CD14-positive monocyte (primary cell): ENCODE data around the gene C10orf143. TPM values are rescaled to one million over a fixed set of nuclear protein-coding genes. Genes with fewer than 3 reads are reported as not detected.

Source experiments
- DNase-seq, 3 donors: peaks; one replicate each; pipeline ENCODE4 v3.0.0-alpha.2; 2011 to 2022
- H2AFZ ChIP-seq: 2 replicates; pipeline ENCODE4 v1.6.0; 2012; ENCODE audit warnings: mild to moderate bottlenecking, low read depth, low read length, inconsistent platforms; ENCODE audit not compliant: insufficient read depth, poor library complexity, severe bottlenecking
- H3K27ac ChIP-seq, 2 donors: 1 replicate in 1 of 2; 2 replicates in 1 of 2; pipeline ENCODE4 v1.5.1; 2012 to 2013; ENCODE audit warnings: low read length in 2 of 2, control low read depth in 1 of 2, inconsistent platforms in 1 of 2, low read depth in 1 of 2, mild to moderate bottlenecking in 1 of 2
- H3K27me3 ChIP-seq, 2 donors: one replicate each; pipeline versions ENCODE4 v1.6.0 to v1.6.1; 2011 to 2013; ENCODE audit warnings: low read length in 2 of 2; ENCODE audit not compliant: control insufficient read depth in 2 of 2, insufficient read depth in 2 of 2
- H3K36me3 ChIP-seq, 2 donors: replicated peaks in 1 of 2; 1 replicate in 1 of 2; 2 replicates in 1 of 2; pipeline versions ENCODE4 v1.5.1 to v1.6.1; 2012 to 2013; ENCODE audit warnings: low read length in 2 of 2, control low read depth in 1 of 2, inconsistent platforms in 1 of 2, mild to moderate bottlenecking in 1 of 2; ENCODE audit not compliant: insufficient read depth in 2 of 2, control insufficient read depth in 1 of 2
- H3K4me1 ChIP-seq, 2 donors: 1 replicate in 1 of 2; 2 replicates in 1 of 2; pipeline versions ENCODE4 v1.5.1 to v1.6.1; 2012 to 2013; ENCODE audit warnings: low read length in 2 of 2, control low read depth in 1 of 2, inconsistent platforms in 1 of 2, mild to moderate bottlenecking in 1 of 2, moderate library complexity in 1 of 2; ENCODE audit not compliant: insufficient read depth in 2 of 2, control insufficient read depth in 1 of 2
- H3K4me2 ChIP-seq: replicated peaks from 2 replicates; pipeline ENCODE3; 2012; ENCODE audit warnings: low read length, moderate library complexity, mild to moderate bottlenecking; ENCODE audit not compliant: poor library complexity, severe bottlenecking; ENCODE audit errors: extremely low read depth
- H3K4me3 ChIP-seq, 3 experiments: fragments of 200-600 bp in 1 of 3; sonication (generic) in 1 of 3; replicated peaks in 1 of 3; 1 replicate in 2 of 3; 2 replicates in 1 of 3; pipeline ENCODE4 v1.5.1; 2011 to 2013; ENCODE audit warnings: low read length in 3 of 3, mild to moderate bottlenecking in 3 of 3, control low read depth in 2 of 3, low read depth in 2 of 3, inconsistent platforms in 1 of 3, moderate library complexity in 1 of 3
- H3K79me2 ChIP-seq: 2 replicates; pipeline ENCODE4 v1.6.0; 2012; ENCODE audit warnings: mild to moderate bottlenecking, control low read depth, inconsistent platforms, low read length, moderate library complexity; ENCODE audit not compliant: insufficient read depth
- H3K9ac ChIP-seq: 2 replicates; pipeline ENCODE4 v1.6.0; 2017; ENCODE audit warnings: low read length, mild to moderate bottlenecking; ENCODE audit not compliant: insufficient read depth, poor library complexity, severe bottlenecking
- H3K9me3 ChIP-seq, 2 donors: replicated peaks in 1 of 2; 1 replicate in 1 of 2; 2 replicates in 1 of 2; pipeline versions ENCODE4 v1.5.1 to v1.6.1; 2012 to 2013; ENCODE audit warnings: low read length in 2 of 2, control low read depth in 1 of 2; ENCODE audit not compliant: control insufficient read depth in 1 of 2, insufficient read depth in 1 of 2
- H4K20me1 ChIP-seq: 2 replicates; pipeline ENCODE4 v1.6.0; 2012; ENCODE audit warnings: mild to moderate bottlenecking, low read length, control low read depth, moderate library complexity; ENCODE audit not compliant: insufficient read depth
- H3K27ac Mint-ChIP-seq, 7 donors: one replicate each; pipeline ENCODE4 v1.8.0; 2020; ENCODE audit warnings: mild to moderate bottlenecking in 7 of 7, mixed read lengths in 7 of 7, moderate library complexity in 6 of 7, inconsistent platforms in 2 of 7
- H3K27me3 Mint-ChIP-seq, 3 donors: one replicate each; pipeline ENCODE4 v1.8.0; 2021 to 2022; ENCODE audit warnings: low read depth in 3 of 3, mild to moderate bottlenecking in 3 of 3, mixed read lengths in 3 of 3, moderate library complexity in 3 of 3, inconsistent platforms in 1 of 3
- H3K36me3 Mint-ChIP-seq, 2 donors: one replicate each; pipeline ENCODE4 v1.8.0; 2020; ENCODE audit warnings: mixed read lengths in 2 of 2, inconsistent platforms in 1 of 2, mild to moderate bottlenecking in 1 of 2
- H3K4me1 Mint-ChIP-seq: one replicate; pipeline ENCODE4 v1.8.0; 2020; ENCODE audit warnings: mild to moderate bottlenecking, mixed read lengths
- H3K4me3 Mint-ChIP-seq, 2 donors: one replicate each; pipeline ENCODE4 v1.8.0; 2020; ENCODE audit warnings: mild to moderate bottlenecking in 2 of 2, mixed read lengths in 2 of 2, moderate library complexity in 1 of 2
- H3K9me3 Mint-ChIP-seq, 7 donors: one replicate each; pipeline ENCODE4 v1.8.0; 2020 to 2022; ENCODE audit warnings: mixed read lengths in 7 of 7, mild to moderate bottlenecking in 6 of 7, moderate library complexity in 6 of 7, inconsistent platforms in 2 of 7
- WGBS: methylation state at CpG from one replicate; pipeline ENCODE4 v1.1.5; 2013; ENCODE audit warnings: missing lambda C conversion rate; ENCODE audit not compliant: insufficient coverage; 5-methylcytosine and 5-hydroxymethylcytosine counted together
- intact Hi-C, 2 donors: fragments of 100-400 bp; cut with micrococcal nuclease; formaldehyde crosslinking; loops; one replicate each; pipeline versions ENCODE4 v1.15.0 to v1.15.1; 2023
- polyA plus RNA-seq, 3 donors: library from polyadenylated mRNA; depleted of rRNA in 1 of 3; unstranded in 2 of 3; stranded (reverse) in 1 of 3; fragments of 300-500 nt in 2 of 3; fragments of >200 nt in 1 of 3; fragmentation: Illumina TruSeq in 2 of 3; gene quantifications; 1 replicate in 2 of 3; 2 replicates in 1 of 3; pipeline ENCODE4 v1.2.3, GENCODE V29; 2012 to 2021
- TF ChIP-seq, protein P1 (sequence below): fragments of 200-600 bp; IDR thresholded peaks from one replicate; pipeline ENCODE4 v1.8.0; 2022; ENCODE audit warnings: antibody characterized with exemption, mild to moderate bottlenecking

C10orf143 gene
- polyA plus RNA-seq, 3 donors = 3.6 to 11.6 (median 8.0) TPM

DNA sequence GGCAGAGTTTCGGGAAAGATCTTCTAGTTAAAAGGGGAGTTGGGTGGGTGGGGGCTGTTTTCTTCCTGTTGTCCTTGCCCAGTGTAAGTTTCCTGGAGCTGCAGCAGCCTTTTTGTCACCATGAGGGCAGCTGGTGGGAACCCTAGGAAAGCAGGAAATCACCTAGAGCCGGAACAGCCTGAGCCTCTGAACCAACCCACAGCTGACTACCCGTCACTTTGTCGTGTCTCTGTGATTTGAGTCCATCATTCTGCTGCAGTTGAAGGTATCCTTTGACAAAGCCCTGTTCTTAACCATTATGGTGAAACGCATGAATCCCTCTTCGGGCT lies 1.2 kb upstream of the C10orf143 start:
- Histone ChIP-seq H3K27me3 (no peaks in the 10 kb centered on the region), H3K9ac (peak overlapping the region; percentile 93)
- intact Hi-C loops = loop anchor here in 1 of 2 donors (1.0 to 10.0 kb wide), 2 partner anchors 24 to 647 kb away; partner anchors contain the start of genes GLRX3 and MGMT

DNA sequence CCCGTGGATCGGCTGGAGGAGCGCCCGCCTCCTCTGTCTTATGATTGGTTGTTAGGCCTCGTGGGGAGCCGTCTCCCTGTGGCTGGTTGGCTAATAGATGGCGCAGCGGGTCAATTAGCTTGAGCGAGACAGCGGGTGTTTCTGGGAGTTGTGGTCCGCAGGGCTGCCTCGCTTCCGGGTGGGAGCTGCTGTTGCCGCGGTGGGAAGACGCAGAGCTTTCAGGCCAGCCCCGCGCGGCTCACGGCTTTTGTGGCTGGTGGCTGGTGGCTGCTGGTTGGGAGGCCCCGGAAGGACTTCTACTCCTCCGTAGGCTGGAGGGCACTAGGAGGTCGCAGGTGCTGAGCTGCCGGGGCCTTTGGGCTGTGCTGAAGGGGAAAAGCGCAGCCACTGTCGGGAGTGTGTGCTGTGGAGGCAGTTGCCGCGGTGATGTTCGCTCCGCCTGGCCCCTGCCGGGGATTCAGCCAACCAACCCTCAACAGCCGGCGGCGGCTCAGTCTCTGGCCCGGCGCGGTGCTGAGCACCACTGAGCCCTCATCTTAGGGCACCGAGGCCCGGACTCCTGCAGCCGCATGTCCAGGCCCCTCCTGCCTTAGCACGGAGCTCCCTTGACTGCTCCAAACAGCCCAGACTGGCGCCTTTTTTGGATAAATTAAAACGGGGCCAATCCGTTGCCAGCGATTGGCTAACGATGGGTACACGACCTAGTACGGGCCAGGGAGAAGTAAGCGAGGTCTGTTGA lies 652 bp upstream of the C10orf143 start:
- WGBS = under 1% methylated on average over 40 of the region's 49 CpGs
- Histone ChIP-seq H3K79me2 (peaks cover 9% of the 10 kb centered on the region), H3K4me1 (peaks cover 21 to 29% of the 10 kb centered on the region in 2 donors), H3K36me3 (no peaks in the 10 kb centered on the region), H3K27me3 (no peaks in the 10 kb centered on the region), H3K9ac (peak overlapping the region; percentile 93), H3K4me2 (peak overlapping the region; percentile 84), H3K4me3 (peak overlapping the region; percentile 78 to 93 (median 91)), H4K20me1 (peaks cover 11% of the 10 kb centered on the region), H3K27ac (peak overlapping the region; percentile 82 to 95), H3K9me3 (peaks cover 0 to 3% of the 10 kb centered on the region in 2 donors), H2AFZ (peak overlapping the region; percentile 95)
- DNase-seq = peak; percentile 93 to 96 (median 94)
- H3K4me1 Mint-ChIP-seq = peaks cover 28% of the 10 kb centered on the region
- peaks cover 2 to 4% of the 10 kb centered on the region in 2 donors for H3K36me3 Mint-ChIP-seq
- TF ChIP-seq, protein P1, sequence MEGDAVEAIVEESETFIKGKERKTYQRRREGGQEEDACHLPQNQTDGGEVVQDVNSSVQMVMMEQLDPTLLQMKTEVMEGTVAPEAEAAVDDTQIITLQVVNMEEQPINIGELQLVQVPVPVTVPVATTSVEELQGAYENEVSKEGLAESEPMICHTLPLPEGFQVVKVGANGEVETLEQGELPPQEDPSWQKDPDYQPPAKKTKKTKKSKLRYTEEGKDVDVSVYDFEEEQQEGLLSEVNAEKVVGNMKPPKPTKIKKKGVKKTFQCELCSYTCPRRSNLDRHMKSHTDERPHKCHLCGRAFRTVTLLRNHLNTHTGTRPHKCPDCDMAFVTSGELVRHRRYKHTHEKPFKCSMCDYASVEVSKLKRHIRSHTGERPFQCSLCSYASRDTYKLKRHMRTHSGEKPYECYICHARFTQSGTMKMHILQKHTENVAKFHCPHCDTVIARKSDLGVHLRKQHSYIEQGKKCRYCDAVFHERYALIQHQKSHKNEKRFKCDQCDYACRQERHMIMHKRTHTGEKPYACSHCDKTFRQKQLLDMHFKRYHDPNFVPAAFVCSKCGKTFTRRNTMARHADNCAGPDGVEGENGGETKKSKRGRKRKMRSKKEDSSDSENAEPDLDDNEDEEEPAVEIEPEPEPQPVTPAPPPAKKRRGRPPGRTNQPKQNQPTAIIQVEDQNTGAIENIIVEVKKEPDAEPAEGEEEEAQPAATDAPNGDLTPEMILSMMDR = no peak
- H3K27me3 Mint-ChIP-seq = peaks cover 2 to 3% (median 3%) of the 10 kb centered on the region in 3 donors
- peaks cover 5 to 18% (median 10%) of the 10 kb centered on the region in 7 donors for H3K9me3 Mint-ChIP-seq
- intact Hi-C loops = loop anchor here in 1 of 2 donors (1.0 to 10.0 kb wide), 2 partner anchors 25 to 646 kb away; partner anchors contain the start of genes GLRX3 and MGMT
- H3K27ac Mint-ChIP-seq = peak overlapping the region; percentile 89 to 98 (median 97)
- peak overlapping the region; percentile 94 to 99 for H3K4me3 Mint-ChIP-seq

More for the DNA sequence above, 1.2 kb upstream of the C10orf143 start:
- Mint-ChIP-seq H3K4me1 (peaks cover 28% of the 10 kb centered on the region), H3K27me3 (peaks cover 2 to 3% (median 3%) of the 10 kb centered on the region in 3 donors), H3K36me3 (peaks cover 2 to 3% of the 10 kb centered on the region in 2 donors), H3K27ac (peak overlapping the region; percentile 89 to 98 (median 97)), H3K4me3 (peak overlapping the region; percentile 94 to 99), H3K9me3 (peaks cover 5 to 22% (median 12%) of the 10 kb centered on the region in 7 donors)
- Histone ChIP-seq H3K9me3 (peaks cover 3 to 4% of the 10 kb centered on the region in 2 donors), H2AFZ (peak overlapping the region; percentile 95), H3K27ac (peak overlapping the region; percentile 82 to 95), H3K4me1 (peaks cover 21 to 29% of the 10 kb centered on the region in 2 donors), H3K79me2 (peaks cover 9% of the 10 kb centered on the region), H3K36me3 (no peaks in the 10 kb centered on the region), H3K4me2 (peak overlapping the region; percentile 84), H3K4me3 (peak overlapping the region; percentile 78 to 93 (median 91)), H4K20me1 (peaks cover 11% of the 10 kb centered on the region)
- 64% methylated on average over 4 of the region's 6 CpGs for WGBS
- TF ChIP-seq, protein P1 = no peak
- DNase-seq = no peak
